ENCODE results near the gene SDHAF4.

DNA sequence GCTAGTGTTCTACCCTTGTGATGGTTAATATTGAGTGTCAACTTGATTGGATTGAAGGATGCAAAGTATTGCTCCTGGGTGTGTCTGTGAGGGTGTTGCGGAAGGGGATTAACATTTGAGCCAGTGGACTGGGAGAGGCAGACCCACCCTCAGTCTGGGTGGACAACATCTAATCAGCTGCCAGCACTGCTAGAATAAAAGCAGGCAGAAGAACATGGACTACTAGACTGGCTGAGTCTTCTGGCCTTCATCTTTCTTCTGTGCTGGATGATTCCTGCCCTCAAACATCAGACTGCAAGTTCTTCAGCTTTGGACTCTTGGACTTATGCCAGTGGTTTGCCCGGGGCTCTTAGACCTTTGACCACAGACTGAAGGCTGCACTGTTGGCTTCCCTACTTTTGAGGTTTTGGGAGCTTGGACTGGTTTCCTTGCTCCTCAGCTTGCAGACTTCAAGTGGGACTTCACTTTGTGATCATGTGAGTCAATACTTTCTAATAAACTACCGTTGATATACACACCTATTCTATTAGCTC is 50.1 kb downstream of the SDHAF4 start:
- TF ChIP-seq POU2F2 (IDR thresholded peaks at IDR 0.05; ENCODE audit: low read depth, low read length) (no peak), TAF1 (IDR thresholded peaks at IDR 0.05; ENCODE audit: low read depth, low read length) (no peak), POLR2A (IDR thresholded peaks at IDR 0.05; ENCODE audit: low read depth, low read length) (no peak), POLR2AphosphoS5 (IDR thresholded peaks at IDR 0.05; ENCODE audit: low read depth, low read length) (no peak), PAX5 (IDR thresholded peaks at IDR 0.05; ENCODE audit: insufficient read depth, low read length, severe bottlenecking) (no peak), SPI1 (IDR thresholded peaks at IDR 0.05; ENCODE audit: low read depth, low read length) (no peak)
